IMR-90 (cell line): ENCODE results near the gene FBXL13. TPM values are rescaled to one million over a fixed set of nuclear protein-coding genes. Genes with fewer than 3 reads are reported as not detected.
A peak's percentile ranks its signal among the peaks of the same experiment; 100 is the strongest.

Experiments used
- ATAC-seq: fragments of 200-7000 bp; cut with Tn5 transposase; 2 replicates; pipeline ENCODE4 v1.9.1; 2020; ENCODE audit warnings: low read depth, mild to moderate bottlenecking, moderate library complexity
- BruUV-seq: library from RNA; stranded (reverse); fragments of 400-500 nt; replicated peaks from 2 replicates; lab custom pipeline; 2021; lab: Mats Ljungman, UMichigan
- CTCF ChIA-PET: fragments of 300-600 bp; formaldehyde crosslinking; extraction: SDS; loops from one replicate; lab custom pipeline; 2021; ENCODE audit warnings: antibody characterized with exemption; lab: Yijun Ruan, JAX
- POLR2A ChIA-PET: fragments of 300-600 bp; sonication (Branson Sonifier 250); formaldehyde crosslinking; loops from one replicate; lab custom pipeline; 2022; ENCODE audit warnings: antibody characterized with exemption; ENCODE audit not compliant: unreplicated experiment; lab: Charles Lee
- DNase-seq: peaks from one replicate; pipeline ENCODE4 v3.0.0; 2013
- H2AFZ ChIP-seq: replicated peaks from 2 replicates; pipeline ENCODE3; 2013; ENCODE audit warnings: low read length, mild to moderate bottlenecking; ENCODE audit not compliant: poor library complexity
- H2AK5ac ChIP-seq: 2 replicates; pipeline ENCODE4 v1.6.1; 2013; ENCODE audit warnings: low read depth, low read length, inconsistent platforms
- H2AK9ac ChIP-seq: replicated peaks from 2 replicates; pipeline ENCODE3; 2013; ENCODE audit warnings: mild to moderate bottlenecking, low read depth, low read length, moderate library complexity; ENCODE audit not compliant: poor library complexity
- H2BK120ac ChIP-seq: 2 replicates; pipeline ENCODE4 v1.6.1; 2013; ENCODE audit warnings: low read depth, low read length, inconsistent platforms
- H2BK15ac ChIP-seq: 3 replicates; pipeline ENCODE4 v1.6.1; 2013; ENCODE audit warnings: low read depth, low read length, inconsistent platforms
- H2BK20ac ChIP-seq: 2 replicates; pipeline ENCODE4 v1.6.1; 2013; ENCODE audit warnings: low read depth, mild to moderate bottlenecking, inconsistent platforms, low read length, moderate library complexity
- H2BK5ac ChIP-seq: 2 replicates; pipeline ENCODE4 v1.6.1; 2013; ENCODE audit warnings: mild to moderate bottlenecking, low read depth, low read length, inconsistent platforms; ENCODE audit not compliant: poor library complexity, severe bottlenecking
- H3K14ac ChIP-seq: replicated peaks from 2 replicates; pipeline ENCODE4 v1.6.1; 2013; ENCODE audit warnings: low read depth, low read length, inconsistent platforms
- H3K18ac ChIP-seq: 2 replicates; pipeline ENCODE4 v1.6.1; 2013; ENCODE audit warnings: low read depth, low read length, control low read depth
- H3K23ac ChIP-seq: 2 replicates; pipeline ENCODE4 v1.6.1; 2013; ENCODE audit warnings: low read depth, low read length, inconsistent platforms
- H3K27ac ChIP-seq: 2 replicates; pipeline ENCODE4 v1.5.1; 2013; ENCODE audit warnings: mild to moderate bottlenecking, control low read depth, low read length; ENCODE audit not compliant: insufficient read depth
- H3K27me3 ChIP-seq: 2 replicates; pipeline ENCODE4 v1.6.1; 2013; ENCODE audit warnings: low read length; ENCODE audit not compliant: control insufficient read depth, insufficient read depth
- H3K36me3 ChIP-seq: 2 replicates; pipeline ENCODE4 v1.6.1; 2013; ENCODE audit warnings: low read length, mixed read lengths; ENCODE audit not compliant: control insufficient read depth, insufficient read depth
- H3K4ac ChIP-seq: 2 replicates; pipeline ENCODE4 v1.6.1; 2013; ENCODE audit warnings: low read depth, low read length, inconsistent platforms
- H3K4me1 ChIP-seq: 2 replicates; pipeline ENCODE4 v1.6.1; 2013; ENCODE audit warnings: low read length, mixed read lengths; ENCODE audit not compliant: control insufficient read depth, insufficient read depth
- H3K4me2 ChIP-seq: 2 replicates; pipeline ENCODE4 v1.6.1; 2013; ENCODE audit warnings: low read depth, mild to moderate bottlenecking, control low read depth, low read length, moderate library complexity
- H3K4me3 ChIP-seq: 2 replicates; pipeline ENCODE4 v1.5.1; 2013; ENCODE audit warnings: low read depth, mild to moderate bottlenecking, control low read depth, low read length, moderate library complexity; ENCODE audit not compliant: insufficient read depth
- H3K56ac ChIP-seq: 2 replicates; pipeline ENCODE4 v1.6.1; 2013; ENCODE audit warnings: low read length, inconsistent platforms; ENCODE audit not compliant: insufficient read depth; ENCODE audit errors: extremely low read depth
- H3K79me1 ChIP-seq, 2 experiments: 2 replicates each; pipeline ENCODE4 v1.6.1; 2013; ENCODE audit warnings: low read length in 2 of 2, inconsistent platforms in 1 of 2, low read depth in 1 of 2
- H3K9ac ChIP-seq: 2 replicates; pipeline ENCODE4 v1.6.1; 2013; ENCODE audit warnings: low read depth, low read length, control low read depth
- H3K9me1 ChIP-seq: 2 replicates; pipeline ENCODE4 v1.6.1; 2013; ENCODE audit warnings: low read length, inconsistent platforms; ENCODE audit not compliant: insufficient read depth
- H3K9me3 ChIP-seq: 2 replicates; pipeline ENCODE4 v1.6.1; 2013; ENCODE audit warnings: low read length; ENCODE audit not compliant: control insufficient read depth, insufficient read depth
- H4K20me1 ChIP-seq: 2 replicates; pipeline ENCODE4 v1.6.1; 2013; ENCODE audit warnings: low read length, inconsistent platforms; ENCODE audit not compliant: insufficient read depth
- H4K5ac ChIP-seq: 2 replicates; pipeline ENCODE4 v1.6.1; 2013; ENCODE audit warnings: mild to moderate bottlenecking, low read depth, low read length, control low read depth
- H4K8ac ChIP-seq, 2 experiments: 2 replicates each; pipeline ENCODE4 v1.6.1; 2013; ENCODE audit warnings: low read depth in 2 of 2, low read length in 2 of 2, control low read depth in 1 of 2, inconsistent platforms in 1 of 2
- H4K91ac ChIP-seq: 2 replicates; pipeline ENCODE4 v1.6.1; 2013; ENCODE audit warnings: low read depth, low read length, inconsistent platforms; ENCODE audit not compliant: insufficient read depth
- CEBPB ChIP-seq: IDR thresholded peaks from 2 replicates; pipeline ENCODE4 v1.6.1; 2012; ENCODE audit warnings: low read depth, low read length, improper control_type of control experiment
- CHD1 ChIP-seq: IDR thresholded peaks from 2 replicates; pipeline ENCODE4 v1.6.1; 2012; ENCODE audit warnings: low read depth, low read length, improper control_type of control experiment
- CTCF ChIP-seq: conservative IDR thresholded peaks from 2 replicates; pipeline ENCODE4 v1.5.1; 2012; ENCODE audit warnings: mild to moderate bottlenecking, low read depth, low read length, improper control_type of control experiment
- FOS ChIP-seq: fragments of 150-350 bp; IDR thresholded peaks from 2 replicates; pipeline ENCODE4 v1.6.1; 2016; ENCODE audit warnings: low read depth, low read length
- MAFK ChIP-seq: IDR thresholded peaks from 2 replicates; pipeline ENCODE4 v1.6.1; 2012; ENCODE audit warnings: low read depth, low read length, improper control_type of control experiment
- POLR2A ChIP-seq: IDR thresholded peaks from 2 replicates; pipeline ENCODE4 v1.6.1; 2012; ENCODE audit warnings: mild to moderate bottlenecking, low read depth, low read length
- RAD21 ChIP-seq: IDR thresholded peaks from 2 replicates; pipeline ENCODE4 v1.6.1; 2012; ENCODE audit warnings: low read length, improper control_type of control experiment
- RCOR1 ChIP-seq: IDR thresholded peaks from 2 replicates; pipeline ENCODE4 v1.6.1; 2012; ENCODE audit warnings: mild to moderate bottlenecking, low read length, improper control_type of control experiment; ENCODE audit not compliant: insufficient replicate concordance
- RFX5 ChIP-seq: IDR thresholded peaks from 2 replicates; pipeline ENCODE4 v1.8.0; 2012; ENCODE audit warnings: low read depth, mild to moderate bottlenecking, low read length, moderate library complexity
- SMC3 ChIP-seq: fragments of 150-350 bp; IDR thresholded peaks from 2 replicates; pipeline ENCODE4 v1.6.1; 2016; ENCODE audit warnings: low read depth, mild to moderate bottlenecking, antibody characterized with exemption, low read length, moderate library complexity
- WGBS, 2 experiments: methylation state at CpG; one replicate each; pipeline versions ENCODE4 v1.1.5 to v1.1.7; 2013; ENCODE audit warnings: missing lambda C conversion rate in 2 of 2; ENCODE audit not compliant: insufficient read length in 1 of 2; ENCODE audit errors: extremely low coverage in 2 of 2; 5-methylcytosine and 5-hydroxymethylcytosine counted together
- dilution Hi-C: fragments of 300-500 bp; cut with HindIII; formaldehyde crosslinking; loops from one replicate; pipeline ENCODE4 v1.14.3; 2018; ENCODE audit warnings: low sequenced_read_pairs; ENCODE audit not compliant: unreplicated experiment
- in situ Hi-C: fragments of 300-500 bp; cut with MboI; formaldehyde crosslinking; loops from 3 replicates; pipeline ENCODE4 v1.14.3; 2019; ENCODE audit warnings: low sequenced_read_pairs, inconsistent platforms, mixed read lengths
- intact Hi-C: fragments of 100-400 bp; cut with micrococcal nuclease; formaldehyde crosslinking; loops from 2 replicates; pipeline ENCODE4 v1.10.0; 2022
- polyA plus RNA-seq, 3 experiments: library from polyadenylated mRNA; depleted of rRNA; stranded (reverse); fragments of >200 nt; gene quantifications; 2 replicates each; pipeline ENCODE4 v1.2.3, GENCODE V29; 2012; ENCODE audit warnings: low replicate concordance in 1 of 3
- total RNA-seq: library from RNA; depleted of rRNA; stranded (reverse); fragments of >200 nt; gene quantifications from 2 replicates; pipeline ENCODE4 v1.2.3, GENCODE V29; 2012

FBXL13 gene
- total and polyA plus RNA-seq, 2 of the 4 experiments (the other 2 are of a cell fraction), result 0.24 to 0.36 TPM

DNA sequence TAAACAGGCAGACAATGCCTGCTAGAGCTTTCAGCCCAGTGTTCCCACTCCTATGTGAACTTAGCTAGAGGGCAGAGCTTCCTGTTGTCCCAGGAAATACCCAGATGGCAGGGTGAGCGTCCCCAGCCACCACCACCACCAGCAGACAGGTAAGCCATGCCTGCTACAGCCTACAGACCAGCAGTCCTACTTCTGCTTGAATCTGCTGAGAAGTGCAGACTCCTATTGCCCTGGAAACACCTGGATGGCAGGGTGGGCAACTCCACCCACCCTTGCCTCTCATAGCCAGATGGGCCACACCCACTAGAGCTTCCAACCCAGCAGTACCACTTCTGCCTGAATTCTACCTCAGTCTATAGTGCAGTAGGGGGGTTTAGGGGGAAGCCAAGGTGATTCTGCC lies 64.4 kb downstream of the FBXL13 start:
- intact Hi-C loops (no loop called here), dilution Hi-C loops (no loop called here), in situ Hi-C loops (no loop called here)
- Histone ChIP-seq H3K4me3 (no peak overlapping the region), H2AK9ac (peak overlapping the region; percentile 12), H2AFZ (peak overlapping the region; percentile 46), H3K27me3 (no peaks in the 10 kb centered on the region), H3K9me1 (no peaks in the 10 kb centered on the region), H3K9ac (no peak overlapping the region), H3K4me1 (no peaks in the 10 kb centered on the region; the same call in 1 of the 2 replicates), H4K91ac (no peak overlapping the region), H4K8ac (no peak overlapping the region), H2BK20ac (no peak overlapping the region), H3K14ac (no peak overlapping the region), H2BK5ac (no peak overlapping the region), H3K4me2 (no peak overlapping the region), H3K23ac (no peak overlapping the region), H3K27ac (no peak overlapping the region), H4K5ac (no peak overlapping the region), H2BK120ac (no peak overlapping the region), H3K18ac (no peak overlapping the region), H3K56ac (no peak overlapping the region), H3K4ac (no peak overlapping the region), H3K36me3 (no peaks in the 10 kb centered on the region), H2AK5ac (no peak overlapping the region; the same call in 1 of the 2 replicates), H3K9me3 (no peaks in the 10 kb centered on the region), H2BK15ac (no peak overlapping the region), H4K20me1 (no peaks in the 10 kb centered on the region), H3K79me1 (no peaks in the 10 kb centered on the region)
- ATAC-seq (no peak), DNase-seq (no peak)
- ChIA-PET POLR2A (no interaction called here), CTCF (no interaction called here)
- no TSS peak for BruUV-seq
- TF ChIP-seq RCOR1 (no peak), CTCF (no peak), FOS (no peak), POLR2A (no peak), CEBPB (no peak), CHD1 (no peak), SMC3 (no peak), RAD21 (no peak), MAFK (no peak), RFX5 (no peak)
- no CpG with 5 or more reads among the region's 1 CpG for WGBS, 2 experiments
